ENCODE measurements around the gene MAB21L4. TPM values are rescaled to one million over a fixed set of nuclear protein-coding genes. Genes with fewer than 3 reads are reported as not detected.
A peak's percentile ranks its signal among the peaks of the same experiment; 100 is the strongest.

The MAB21L4 gene
- polyA plus RNA-seq, 1 of the 3 experiments (the other 2 are of a cell fraction), result not detected

- no peak overlapping the region for H3K4me2 ChIP-seq
- H2AFZ ChIP-seq (ENCODE audit: low read depth), result no peak overlapping the region
- DNase-seq, result peak; percentile 12
- H3K4me3 ChIP-seq (ENCODE audit: low read depth in 2 of 2, low read length in 1 of 2), result no peak overlapping the region
- WGBS (ENCODE audit: low lambda C conversion rate), result 79% methylated on average over 21 of the region's 24 CpGs
- H3K27me3 ChIP-seq (ENCODE audit: insufficient read depth), result no peaks in the 10 kb centered on the region; the same call in 1 of the 2 replicates
- peaks cover 0 to 5% of the 10 kb centered on the region in 2 experiments; a peak in 1 of 4 replicates for H3K4me1 ChIP-seq (ENCODE audit: control insufficient read depth in 1 of 2, insufficient read depth in 2 of 2, low read depth in 1 of 2, low read length in 1 of 2)
- no peaks in the 10 kb centered on the region for H4K20me1 ChIP-seq (ENCODE audit: insufficient read depth)
- no peak overlapping the region for H3K9ac ChIP-seq
- no peaks in the 10 kb centered on the region for H3K9me3 ChIP-seq
- ChIA-PET POLR2A (no interaction called here), CTCF (interaction anchor here (1.8 to 3.7 kb wide), 2 partner anchors 14 to 15 kb away, joined by 5 to 25 read pairs; no protein-coding TSS in a partner anchor)
- no peaks in the 10 kb centered on the region for H3K79me2 ChIP-seq (ENCODE audit: insufficient read depth)
- H3K9me2 ChIP-seq, result no peaks in the 10 kb centered on the region
- no peaks in the 10 kb centered on the region for H3K36me3 ChIP-seq (replicated peaks in 1 of 2; ENCODE audit: control insufficient read depth in 1 of 2, insufficient read depth in 2 of 2, low read length in 1 of 2)
- H3F3A ChIP-seq (replicated peaks; ENCODE audit: insufficient read depth), result peaks cover 5% of the 10 kb centered on the region
- no peak overlapping the region for H3K27ac ChIP-seq (ENCODE audit: low read depth in 2 of 2, low read length in 1 of 2)
- TF ChIP-seq POLR2AphosphoS5 (IDR thresholded peaks at IDR 0.05; ENCODE audit: low read depth, low read length) (no peak), RCOR1 (IDR thresholded peaks at IDR 0.05; ENCODE audit: low read length) (no peak), GABPA (IDR thresholded peaks at IDR 0.05; ENCODE audit: low read depth) (no peak), REST (IDR thresholded peaks at IDR 0.05; ENCODE audit: low read depth, low read length) (no peak), RAD21 (IDR thresholded peaks at IDR 0.05; ENCODE audit: low read length) (no peak), SMC3 (IDR thresholded peaks at IDR 0.05; ENCODE audit: low read depth, low read length) (no peak), CHD2 (IDR thresholded peaks at IDR 0.05; ENCODE audit: low read length, partially characterized antibody) (no peak), ZBTB33 (IDR thresholded peaks at IDR 0.05; ENCODE audit: borderline replicate concordance, low read depth) (no peak), MXI1 (IDR thresholded peaks at IDR 0.05; ENCODE audit: low read depth, low read length) (no peak), CTCF (IDR thresholded peaks at IDR 0.05) (no peak), GATA2 (CRISPR knock-in tag; IDR thresholded peaks at IDR 0.05) (no peak), MAX (IDR thresholded peaks at IDR 0.05; ENCODE audit: low read depth) (no peak), YY1 (IDR thresholded peaks at IDR 0.05; ENCODE audit: low read depth) (no peak), RFX5 (IDR thresholded peaks at IDR 0.05; ENCODE audit: low read length) (no peak), NRF1 (IDR thresholded peaks at IDR 0.05; ENCODE audit: low read depth, low read length) (no peak)
These were observed 32.8 kb upstream of the MAB21L4 start for GRCh38 chr2:240928476-240929363.
